Duodenal mucosa (tissue), 2 donors: ENCODE measurements around the gene FABP6.
A peak's percentile ranks its signal among the peaks of the same experiment; 100 is the strongest.
"Not testable (repeated sequence)": the region's sequence is repeated elsewhere in the genome, so short reads cannot be mapped to it uniquely, and the experiment has no call there.

ENCODE experiments used
- H3K27ac ChIP-seq: one replicate; pipeline ENCODE4 v1.7.0; 2013; ENCODE audit warnings: low read depth, low read length
- H3K27me3 ChIP-seq, 2 donors: one replicate each; pipeline ENCODE4 v1.7.0; 2013; ENCODE audit warnings: low read length in 2 of 2, control low read depth in 1 of 2; ENCODE audit not compliant: insufficient read depth in 2 of 2, control insufficient read depth in 1 of 2
- H3K36me3 ChIP-seq, 2 donors: one replicate each; pipeline ENCODE4 v1.7.0; 2013; ENCODE audit warnings: low read length in 2 of 2, control low read depth in 1 of 2; ENCODE audit not compliant: insufficient read depth in 2 of 2, control insufficient read depth in 1 of 2
- H3K4me1 ChIP-seq, 2 donors: one replicate each; pipeline ENCODE4 v1.7.0; 2013; ENCODE audit warnings: low read length in 2 of 2, control low read depth in 1 of 2; ENCODE audit not compliant: insufficient read depth in 2 of 2, control insufficient read depth in 1 of 2
- H3K4me3 ChIP-seq, 2 donors: one replicate each; pipeline ENCODE4 v1.7.0; 2013; ENCODE audit warnings: low read length in 2 of 2, low read depth in 1 of 2
- H3K9ac ChIP-seq, 2 donors: one replicate each; pipeline ENCODE4 v1.7.0; 2013; ENCODE audit warnings: low read length in 2 of 2, low read depth in 1 of 2
- H3K9me3 ChIP-seq, 2 donors: one replicate each; pipeline ENCODE4 v1.7.0; 2013; ENCODE audit warnings: low read length in 2 of 2, control low read depth in 1 of 2; ENCODE audit not compliant: control insufficient read depth in 1 of 2

The FABP6 gene

GRCh38 chr5:160193076-160193475, 36.2 kb upstream of the FABP6 start:
- not testable (repeated sequence) for H3K9me3 ChIP-seq, H3K27me3 ChIP-seq, H3K4me3 ChIP-seq, H3K27ac ChIP-seq, H3K4me1 ChIP-seq, H3K36me3 ChIP-seq, H3K9ac ChIP-seq

DNA sequence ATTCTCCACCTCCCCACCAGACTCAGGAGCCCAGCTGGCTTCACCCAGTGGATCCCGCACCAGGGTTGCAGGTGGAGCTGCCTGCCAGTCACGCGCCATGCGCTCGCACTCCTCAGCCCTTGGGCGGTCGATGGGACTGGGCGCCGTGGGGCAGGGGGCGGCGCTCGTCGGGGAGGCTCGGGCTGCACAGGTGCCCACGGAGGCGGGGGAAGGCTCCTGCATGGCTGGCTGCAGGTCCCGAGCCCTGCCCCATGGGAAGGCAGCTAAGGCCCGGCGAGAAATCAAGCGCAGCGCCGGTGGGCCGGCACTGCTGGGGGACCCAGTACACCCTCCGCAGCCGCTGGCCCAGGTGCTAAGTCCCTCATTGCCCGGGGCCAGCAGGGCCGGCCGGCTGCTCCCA, 35.5 kb upstream of the FABP6 start:
- not testable (repeated sequence) for H3K36me3 ChIP-seq, H3K9me3 ChIP-seq, H3K4me3 ChIP-seq, H3K4me1 ChIP-seq, H3K27ac ChIP-seq, H3K9ac ChIP-seq, H3K27me3 ChIP-seq

DNA sequence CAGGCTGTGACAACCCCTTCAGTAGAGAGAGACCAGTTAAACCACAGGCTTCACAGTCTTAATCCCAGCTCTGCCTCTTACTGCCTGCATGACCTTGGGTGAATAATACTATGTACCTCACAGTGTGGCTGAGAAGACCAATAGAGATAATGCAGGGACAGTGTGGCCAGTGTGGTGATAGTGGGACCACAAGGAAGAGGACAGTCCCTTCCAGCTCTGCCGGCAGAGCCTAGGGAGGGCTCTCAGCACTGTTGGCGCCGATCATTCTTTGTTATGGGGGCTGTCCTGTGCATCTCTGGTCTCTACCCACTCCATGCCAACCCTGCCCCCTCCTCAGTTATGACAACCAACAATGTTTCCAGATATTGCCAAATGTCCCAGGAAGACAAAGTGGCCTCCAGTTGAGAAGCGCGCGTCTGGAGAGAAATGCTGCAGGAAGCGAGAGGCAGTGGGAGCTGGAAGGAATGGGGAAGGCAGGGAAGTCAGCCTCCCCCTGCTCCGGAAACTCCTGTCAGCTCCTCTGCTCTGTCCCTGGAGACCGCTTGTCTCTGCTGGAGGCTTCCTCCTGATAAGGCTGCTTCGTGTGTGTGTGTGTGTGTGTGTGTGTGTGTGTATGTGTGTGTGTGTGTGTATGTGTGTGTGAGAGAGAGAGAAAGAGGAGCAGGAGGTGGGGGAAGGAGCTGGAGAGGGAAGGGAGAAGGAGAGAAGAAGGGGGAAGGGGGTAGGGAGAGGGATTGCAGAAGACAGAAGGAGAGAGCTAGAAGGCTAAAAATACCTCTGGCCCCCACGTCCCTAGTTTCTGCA, 31.8 kb upstream of the FABP6 start:
- Histone ChIP-seq H3K4me3 (no peak overlapping the region), H3K27me3 (no peaks in the 10 kb centered on the region), H3K4me1 (peaks cover 5 to 9% of the 10 kb centered on the region in 2 donors), H3K36me3 (no peaks in the 10 kb centered on the region), H3K9me3 (no peaks in the 10 kb centered on the region), H3K9ac (no peak overlapping the region), H3K27ac (no peak overlapping the region)

DNA sequence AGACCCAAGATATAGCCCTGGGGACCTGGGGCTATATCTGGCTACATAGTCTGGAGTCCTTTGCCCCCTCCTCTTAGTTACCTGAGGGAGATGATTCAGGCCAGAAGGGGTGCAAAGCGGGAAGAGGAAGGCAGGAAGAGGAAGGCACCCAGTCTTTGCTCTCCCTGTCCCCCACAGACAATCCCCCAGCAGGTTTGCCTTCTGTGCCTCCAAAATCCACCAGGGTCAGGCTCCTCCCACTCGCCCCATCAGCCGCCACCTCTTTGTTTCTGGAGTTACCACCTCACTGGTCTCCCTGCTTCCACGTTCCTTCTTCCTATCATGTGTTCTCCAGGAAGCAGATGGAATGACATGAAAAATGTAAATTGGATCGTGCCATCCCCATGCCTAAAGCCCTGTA, 31.2 kb upstream of the FABP6 start:
- Histone ChIP-seq H3K4me1 (peaks cover 5 to 9% of the 10 kb centered on the region in 2 donors), H3K27me3 (no peaks in the 10 kb centered on the region), H3K9ac (no peak overlapping the region), H3K9me3 (no peaks in the 10 kb centered on the region), H3K27ac (no peak overlapping the region), H3K36me3 (no peaks in the 10 kb centered on the region), H3K4me3 (no peak overlapping the region)

DNA sequence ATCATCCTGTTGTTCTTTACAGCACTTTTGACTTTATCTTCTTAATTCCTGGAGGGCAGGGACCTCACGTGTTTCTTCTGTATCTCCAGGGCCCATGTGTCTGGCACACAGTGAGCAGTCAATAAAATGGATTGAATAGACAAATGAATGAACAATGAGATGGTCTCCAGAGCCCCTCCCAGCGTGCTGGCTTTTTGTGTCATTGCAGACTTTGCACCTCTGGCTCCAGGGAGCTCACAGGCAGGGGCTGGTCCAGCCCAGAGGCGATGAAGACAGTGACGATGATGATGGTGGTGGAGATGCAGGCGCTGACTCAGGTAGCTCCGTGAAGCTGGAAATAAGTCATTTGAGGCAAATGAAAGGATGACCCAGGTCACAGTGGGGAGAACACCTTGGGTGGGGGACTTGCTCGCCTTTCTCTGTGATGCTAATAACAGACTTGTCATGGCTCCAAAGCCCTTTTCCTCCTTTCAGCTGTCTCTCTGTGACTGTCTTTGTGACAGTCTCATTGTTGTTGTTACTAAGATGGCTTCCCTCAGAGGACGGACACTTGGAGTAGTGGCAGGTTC, 30.4 kb upstream of the FABP6 start:
- H3K36me3 ChIP-seq: no peaks in the 10 kb centered on the region
- H3K9me3 ChIP-seq: no peaks in the 10 kb centered on the region
- H3K27ac ChIP-seq: no peak overlapping the region
- peak overlapping the region; percentile 12 to 75 for H3K4me3 ChIP-seq
- H3K4me1 ChIP-seq: peaks cover 5 to 9% of the 10 kb centered on the region in 2 donors
- no peaks in the 10 kb centered on the region for H3K27me3 ChIP-seq
- peak overlapping the region in 1 of 2 donors; percentile 43 for H3K9ac ChIP-seq

GRCh38 chr5:160199410-160199911, 29.8 kb upstream of the FABP6 start:
- Histone ChIP-seq H3K9me3 (no peaks in the 10 kb centered on the region), H3K4me1 (peaks cover 5 to 9% of the 10 kb centered on the region in 2 donors), H3K27ac (no peak overlapping the region), H3K36me3 (no peaks in the 10 kb centered on the region), H3K9ac (peak overlapping the region; percentile 63 to 72), H3K4me3 (peak overlapping the region; percentile 67 to 75), H3K27me3 (no peaks in the 10 kb centered on the region)

GRCh38 chr5:160207061-160207460, 22.2 kb upstream of the FABP6 start:
- Histone ChIP-seq H3K4me3 (no peak overlapping the region), H3K4me1 (peaks cover 5 to 15% of the 10 kb centered on the region in 2 donors), H3K9me3 (no peaks in the 10 kb centered on the region), H3K9ac (no peak overlapping the region), H3K27ac (no peak overlapping the region), H3K27me3 (no peaks in the 10 kb centered on the region), H3K36me3 (no peaks in the 10 kb centered on the region)

DNA sequence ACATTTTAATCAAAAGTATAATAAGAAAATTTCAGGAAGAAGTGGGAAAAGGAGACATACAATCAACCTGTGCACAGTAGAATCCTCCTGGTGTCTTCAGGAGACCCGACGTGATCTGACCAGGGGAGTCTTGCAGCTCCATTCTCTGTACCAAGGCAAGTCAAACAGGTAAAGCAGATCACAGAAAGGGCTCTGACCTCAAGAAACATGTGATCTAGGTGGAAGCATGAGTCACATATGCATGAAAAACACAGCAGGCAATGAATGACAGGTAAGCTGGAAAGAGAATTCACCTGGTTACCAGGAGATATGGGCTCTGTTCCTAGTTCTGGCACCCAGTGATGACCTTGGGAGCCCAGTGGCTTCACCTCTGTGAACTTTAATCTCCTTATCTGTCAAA, 19.4 kb upstream of the FABP6 start:
- H3K9ac ChIP-seq: no peak overlapping the region
- no peaks in the 10 kb centered on the region for H3K9me3 ChIP-seq
- H3K36me3 ChIP-seq: no peaks in the 10 kb centered on the region

DNA sequence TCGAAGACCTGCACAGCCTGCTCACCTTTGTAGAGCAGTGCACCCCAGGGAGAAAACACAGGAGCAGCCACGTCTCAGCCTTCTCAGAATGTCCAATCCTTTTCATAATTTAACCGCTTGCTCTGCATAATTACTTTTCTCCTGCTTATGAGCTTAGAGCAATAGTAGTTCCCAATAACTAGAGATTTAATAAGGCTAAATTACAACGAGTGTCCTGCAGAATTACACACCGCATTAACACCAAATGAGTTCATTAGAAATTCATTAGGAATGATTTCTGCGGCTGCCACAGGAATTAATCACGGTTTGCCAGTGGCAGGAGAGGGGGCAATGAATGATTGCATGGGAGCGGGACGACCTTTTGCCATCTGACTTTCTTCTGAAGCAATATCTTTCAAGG, 18.7 kb upstream of the FABP6 start:
- H3K4me1 ChIP-seq: peaks cover 5 to 15% of the 10 kb centered on the region in 2 donors
- H3K27me3 ChIP-seq: no peaks in the 10 kb centered on the region
- H3K9me3 ChIP-seq: no peaks in the 10 kb centered on the region
- no peak overlapping the region for H3K9ac ChIP-seq
- no peak overlapping the region for H3K27ac ChIP-seq
- no peak overlapping the region for H3K4me3 ChIP-seq
- H3K36me3 ChIP-seq: no peaks in the 10 kb centered on the region

More for the DNA sequence above, 19.4 kb upstream of the FABP6 start:
- Histone ChIP-seq H3K27ac (no peak overlapping the region), H3K4me1 (peaks cover 5 to 15% of the 10 kb centered on the region in 2 donors), H3K27me3 (no peaks in the 10 kb centered on the region), H3K4me3 (no peak overlapping the region)

DNA sequence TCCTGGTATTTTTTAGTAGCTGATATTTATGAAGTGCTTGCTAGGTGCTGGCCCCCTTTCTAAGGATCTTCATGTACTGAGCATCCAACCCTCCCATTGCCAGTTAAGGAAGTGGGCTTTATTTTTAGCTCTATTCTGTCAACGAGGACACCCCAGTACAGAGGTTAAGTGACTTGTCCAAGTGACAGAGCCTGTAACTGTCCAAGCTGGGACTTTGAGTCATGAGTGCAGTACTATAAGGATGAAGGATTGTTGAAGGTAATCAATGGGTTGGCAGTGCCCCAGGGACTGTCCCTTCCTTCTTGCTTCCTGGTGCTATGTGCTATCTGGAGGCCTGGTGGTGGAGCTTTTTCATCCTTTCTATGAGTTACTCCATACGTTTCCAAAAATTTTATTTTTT, 18.0 kb upstream of the FABP6 start:
- Histone ChIP-seq H3K27ac (no peak overlapping the region), H3K36me3 (no peaks in the 10 kb centered on the region), H3K9me3 (no peaks in the 10 kb centered on the region), H3K9ac (no peak overlapping the region), H3K27me3 (no peaks in the 10 kb centered on the region), H3K4me3 (no peak overlapping the region), H3K4me1 (peaks cover 5 to 15% of the 10 kb centered on the region in 2 donors)
